Hepatocyte (in vitro differentiated cells): Measurements from ENCODE around the gene PHB1.

Experiments used
- CTCF ChIP-seq: fragments of 200-600 bp; sonication (generic); IDR thresholded peaks from 2 replicates; pipeline ENCODE4 v1.5.1; 2016; ENCODE audit warnings: antibody characterized with exemption, mild to moderate bottlenecking; ENCODE audit not compliant: poor library complexity
- EZH2 ChIP-seq: fragments of 200-600 bp; sonication (generic); IDR thresholded peaks from 2 replicates; pipeline ENCODE4 v1.6.1; 2016; ENCODE audit warnings: antibody characterized with exemption, mild to moderate bottlenecking, borderline replicate concordance

GRCh38 chr17:49454050-49454449, 39.4 kb upstream of the PHB1 start:
- TF ChIP-seq CTCF (no peak), EZH2 (no peak)
